ENCODE measurements around the gene BIRC2.
"Not testable (repeated sequence)": the region's sequence is repeated elsewhere in the genome, so short reads cannot be mapped to it uniquely, and the experiment has no call there.

The BIRC2 gene

DNA sequence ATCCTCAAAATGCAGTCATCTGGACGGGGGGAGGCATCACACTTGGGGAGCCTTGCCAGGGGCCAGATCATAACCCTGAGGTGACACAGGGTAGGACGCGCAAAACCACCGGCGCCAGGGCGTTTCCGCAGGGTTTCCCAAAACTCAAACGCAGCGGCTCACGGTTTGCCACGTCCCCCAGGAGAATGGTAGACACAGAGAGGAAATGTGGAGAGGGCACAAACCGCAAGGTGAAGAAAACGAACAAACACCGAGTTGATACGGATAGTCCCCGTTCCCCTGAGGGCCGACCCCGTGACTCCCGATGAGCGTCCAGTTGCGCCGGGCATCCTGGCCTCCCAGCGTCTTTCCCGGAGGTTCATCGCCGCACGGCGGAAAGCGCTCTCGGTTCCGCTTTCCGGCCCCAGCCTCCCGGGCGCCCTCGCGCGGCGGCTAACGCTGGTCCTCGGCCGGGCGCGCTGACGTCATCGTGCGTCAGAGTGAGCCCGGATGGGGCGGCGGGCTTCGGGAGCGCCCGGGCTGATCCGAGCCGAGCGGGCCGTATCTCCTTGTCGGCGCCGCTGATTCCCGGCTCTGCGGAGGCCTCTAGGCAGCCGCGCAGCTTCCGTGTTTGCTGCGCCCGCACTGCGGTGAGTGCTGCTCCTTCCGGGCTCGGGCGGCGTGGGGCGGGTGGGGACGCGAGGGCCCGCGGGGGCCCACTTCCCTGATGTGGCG, at the start of gene BIRC2:
Gene BIRC2 (plus strand): TSS at position 467 of the 714 bp plus-strand sequence. CDS start 2,641 bp downstream, outside the sequence.
- peak; percentile 97 for DNase-seq

DNA sequence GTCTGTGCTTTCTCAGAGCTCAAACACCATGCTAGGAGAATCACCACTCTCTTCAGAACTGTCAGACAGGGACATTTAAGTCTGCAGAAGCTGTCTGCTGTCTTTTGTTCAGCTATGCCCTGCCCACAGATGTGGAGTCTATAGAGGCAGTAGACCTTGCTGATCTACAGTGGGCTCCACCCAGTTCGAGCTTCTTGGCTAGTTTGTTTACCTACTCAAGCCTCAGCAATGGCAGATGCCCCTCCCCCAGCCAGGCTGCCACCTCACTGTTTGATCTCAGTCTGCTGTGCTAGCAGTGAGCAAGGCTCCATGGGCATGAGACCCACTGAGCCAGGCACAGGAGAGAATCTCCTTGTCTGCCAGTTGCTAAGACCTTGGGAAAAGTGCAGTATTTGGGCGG, 46.2 kb upstream of the BIRC2 start:
- DNase-seq, result not testable (repeated sequence)

DNA sequence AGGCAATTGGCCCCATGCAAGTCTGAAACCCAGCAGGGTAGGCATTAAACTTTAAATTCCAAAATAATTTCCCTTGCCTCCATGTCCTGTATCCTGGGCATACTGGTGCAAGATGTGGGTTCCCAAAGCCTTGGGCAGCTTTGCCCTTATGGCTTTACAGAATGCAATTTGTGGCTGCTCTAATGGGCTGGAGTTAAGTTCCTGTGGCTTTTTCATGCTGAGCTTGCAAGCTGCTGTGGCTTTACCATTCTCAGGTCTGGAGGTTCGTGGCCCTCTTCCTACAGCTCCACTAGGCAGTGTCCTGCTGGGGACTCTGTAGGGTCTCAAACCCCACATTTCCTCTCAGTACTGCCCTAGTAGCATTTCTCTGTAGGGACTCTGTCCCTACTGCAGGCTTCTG, 44.8 kb upstream of the BIRC2 start:
- no peak for DNase-seq

DNA sequence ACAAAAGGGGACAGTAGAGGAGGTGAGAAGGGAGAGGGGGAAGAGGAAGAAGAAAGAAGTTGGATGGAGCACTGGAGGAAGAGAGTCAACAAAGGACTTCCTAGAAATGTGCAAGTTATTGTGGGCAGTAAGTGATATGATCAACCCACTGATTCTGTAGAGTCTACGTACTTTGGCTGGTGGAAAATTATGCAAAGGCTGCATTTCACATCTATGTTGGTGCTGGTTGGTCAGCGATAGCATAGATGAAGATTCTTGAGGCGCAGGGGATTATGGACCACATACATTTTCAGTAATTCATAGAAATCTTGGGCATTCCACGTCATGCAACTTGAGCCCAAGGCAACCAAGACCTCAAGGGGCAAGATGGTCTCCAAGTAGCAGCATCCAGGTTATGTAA, 42.3 kb upstream of the BIRC2 start:
- DNase-seq, result no peak

DNA sequence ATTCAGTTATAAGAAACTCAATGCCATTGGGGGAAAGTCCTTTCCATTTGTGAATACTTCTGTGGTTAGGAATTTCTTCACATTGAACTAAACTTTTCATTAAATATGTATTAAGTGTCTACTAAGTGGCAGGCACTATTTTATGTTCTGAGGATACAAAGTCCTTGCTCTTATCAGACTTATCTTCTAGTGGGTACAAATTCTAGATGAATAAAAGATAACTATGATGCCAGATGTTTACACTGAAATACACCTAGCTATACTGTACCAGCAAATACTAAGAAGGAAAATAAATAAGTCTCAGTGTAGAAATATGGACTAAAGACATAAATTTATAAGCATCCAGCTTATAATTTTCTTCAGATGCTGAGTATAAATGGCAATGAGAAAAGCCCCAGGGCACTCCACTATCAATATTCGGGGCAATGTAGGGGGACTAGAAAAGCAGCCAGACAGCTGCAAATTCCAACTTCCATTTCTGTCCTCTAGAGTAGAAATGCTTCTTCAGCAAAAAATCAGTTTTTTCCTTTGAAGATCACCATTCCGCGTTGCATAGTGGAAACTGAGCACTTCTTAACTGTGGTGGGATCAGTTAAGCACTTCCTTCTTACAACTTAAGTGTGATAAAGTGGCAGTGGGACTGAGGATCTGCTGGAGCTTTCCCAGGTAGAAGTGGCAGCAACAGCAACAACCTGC, 41.5 kb upstream of the BIRC2 start:
- DNase-seq, result no peak

DNA sequence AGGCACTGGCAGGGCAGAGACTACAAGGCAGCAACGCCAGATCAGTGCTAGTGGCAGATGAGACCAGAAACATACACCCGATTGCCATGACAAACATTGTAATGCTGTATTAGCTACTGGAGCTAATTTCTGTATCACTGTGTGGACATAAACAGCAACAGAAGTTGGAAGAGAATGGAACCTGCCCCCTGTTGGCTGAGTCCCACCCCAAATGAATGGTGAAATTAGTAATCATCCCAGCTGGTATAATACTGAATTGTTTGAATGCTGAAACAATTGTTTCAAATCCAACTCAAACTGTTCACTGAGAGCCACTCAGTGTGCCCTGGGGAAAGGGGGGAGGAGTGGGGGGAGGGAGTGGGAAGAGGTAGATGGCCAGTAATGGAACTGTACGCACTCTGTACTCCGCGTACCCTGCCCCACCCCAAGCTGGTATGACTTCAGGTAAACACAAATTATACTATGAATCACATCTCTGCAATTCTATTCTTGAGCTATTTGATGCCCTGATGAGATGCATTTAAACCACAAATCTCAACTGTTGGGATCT, 40.9 kb upstream of the BIRC2 start:
- no peak for DNase-seq

DNA sequence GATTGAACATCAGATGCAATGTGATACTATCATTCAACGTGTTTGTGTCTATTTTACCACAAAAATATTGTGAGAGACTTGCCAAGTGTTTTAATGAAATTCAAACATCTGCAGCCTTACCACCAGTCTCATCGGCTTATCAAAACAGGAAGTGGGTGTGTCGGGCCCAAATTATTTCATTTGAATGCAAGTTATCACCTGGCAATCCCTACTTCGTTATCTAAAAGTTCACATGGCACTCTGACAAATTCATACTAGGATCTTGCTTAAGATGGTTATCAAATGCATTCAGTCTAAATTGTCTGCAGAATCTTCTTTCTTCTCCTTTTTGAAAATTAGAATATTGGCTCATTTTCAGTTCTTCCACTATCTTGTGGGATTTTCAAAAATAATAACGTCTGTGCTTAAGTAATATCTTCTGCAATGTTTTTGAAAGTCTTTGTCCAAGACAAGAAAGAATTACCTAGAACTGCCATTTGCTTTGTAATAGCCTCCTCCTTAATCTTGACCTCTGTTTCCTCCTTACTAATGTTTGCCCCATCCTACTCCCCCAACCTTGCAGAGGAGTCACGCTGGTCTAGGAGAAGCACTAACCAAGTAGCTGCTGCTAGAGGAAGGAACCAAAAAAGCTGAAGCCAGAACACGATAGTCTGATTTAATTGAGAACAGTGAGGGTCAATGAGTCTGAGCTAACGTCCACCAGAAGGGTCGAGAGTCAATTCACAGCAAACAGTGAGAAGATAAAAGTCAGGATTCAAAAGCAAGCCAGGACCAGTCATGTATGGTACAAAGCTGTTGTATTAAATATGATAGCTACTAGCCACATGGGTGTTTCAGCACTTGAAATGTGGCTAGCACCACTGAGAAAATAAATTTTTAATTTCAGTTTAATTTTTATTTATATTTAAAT, 39.9 kb upstream of the BIRC2 start:
- DNase-seq, result no peak

DNA sequence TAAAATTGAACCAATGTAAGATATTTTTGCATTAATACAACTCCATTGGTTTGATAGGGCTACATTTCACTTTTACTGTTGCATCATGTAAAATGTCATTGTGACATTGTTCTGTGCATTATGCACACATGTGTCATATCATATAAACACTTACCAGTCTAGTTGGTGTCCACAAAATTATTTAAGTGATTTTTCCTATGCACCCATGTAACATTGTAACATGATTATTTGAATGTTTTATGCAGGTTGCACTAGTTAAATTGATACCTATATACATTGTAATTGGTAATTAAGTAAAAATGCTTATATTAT, 39.3 kb upstream of the BIRC2 start:
- DNase-seq, result no peak

DNA sequence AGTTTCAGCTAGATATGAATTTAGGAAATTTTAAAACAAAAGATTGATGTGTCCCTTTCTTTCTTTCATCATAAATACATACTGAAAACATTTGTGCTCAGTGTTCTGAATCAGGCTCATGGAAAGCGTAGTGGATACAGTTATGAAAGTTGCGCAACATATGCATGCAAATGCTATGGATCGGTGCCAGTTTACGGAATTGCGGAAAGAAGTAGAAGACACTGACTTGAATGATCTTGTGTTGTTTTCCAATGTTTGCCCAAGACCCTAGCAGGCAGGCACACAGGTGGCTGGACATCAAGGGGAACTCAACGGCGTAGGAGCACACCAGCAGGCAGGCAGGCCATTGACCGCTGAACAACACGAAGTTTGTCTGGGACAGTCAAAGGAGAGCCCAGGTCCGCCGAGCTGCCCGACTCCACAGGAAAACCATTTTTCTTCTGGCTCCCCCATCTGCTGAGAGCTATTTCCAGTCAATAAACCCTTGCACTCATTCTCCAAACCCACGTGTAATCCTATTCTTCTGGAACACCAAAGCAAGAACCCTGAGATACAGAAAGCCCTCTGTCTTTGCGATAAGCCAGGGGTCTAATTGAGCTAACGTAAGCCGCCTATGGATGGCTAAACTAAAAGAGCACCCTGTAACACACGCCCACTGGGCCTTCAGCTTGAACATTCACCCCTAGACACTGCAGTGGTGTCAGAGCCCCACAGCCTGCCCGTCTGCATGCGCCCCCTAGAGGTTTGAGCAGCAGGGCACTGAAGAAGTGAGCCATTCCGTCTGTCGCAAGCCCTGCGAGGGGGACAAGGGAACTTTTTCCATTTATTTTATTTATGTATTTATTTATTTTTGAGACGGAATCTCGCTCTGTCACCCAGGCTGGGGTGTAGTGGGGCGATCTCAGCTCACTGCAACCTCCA, 37.1 kb upstream of the BIRC2 start:
- peak; percentile 62 for DNase-seq

DNA sequence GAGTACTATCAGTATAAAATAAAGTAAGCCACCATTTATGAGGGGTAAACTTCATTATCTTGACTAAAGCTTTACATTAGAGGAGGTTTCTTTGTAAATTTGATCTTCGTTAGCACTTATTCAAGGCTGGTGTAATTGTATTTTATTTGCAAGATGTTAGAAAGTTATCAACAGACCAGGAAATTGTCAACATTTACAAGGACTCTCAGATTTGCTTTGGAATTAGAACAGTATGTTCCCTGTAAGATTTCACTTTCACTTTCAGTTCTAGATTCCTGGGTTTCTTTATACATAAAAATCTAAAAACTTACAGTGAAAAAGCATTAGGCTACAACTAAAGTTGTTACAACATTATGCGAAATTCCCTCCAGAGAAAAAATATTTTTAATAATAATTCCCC, 34.3 kb upstream of the BIRC2 start:
- no peak for DNase-seq

DNA sequence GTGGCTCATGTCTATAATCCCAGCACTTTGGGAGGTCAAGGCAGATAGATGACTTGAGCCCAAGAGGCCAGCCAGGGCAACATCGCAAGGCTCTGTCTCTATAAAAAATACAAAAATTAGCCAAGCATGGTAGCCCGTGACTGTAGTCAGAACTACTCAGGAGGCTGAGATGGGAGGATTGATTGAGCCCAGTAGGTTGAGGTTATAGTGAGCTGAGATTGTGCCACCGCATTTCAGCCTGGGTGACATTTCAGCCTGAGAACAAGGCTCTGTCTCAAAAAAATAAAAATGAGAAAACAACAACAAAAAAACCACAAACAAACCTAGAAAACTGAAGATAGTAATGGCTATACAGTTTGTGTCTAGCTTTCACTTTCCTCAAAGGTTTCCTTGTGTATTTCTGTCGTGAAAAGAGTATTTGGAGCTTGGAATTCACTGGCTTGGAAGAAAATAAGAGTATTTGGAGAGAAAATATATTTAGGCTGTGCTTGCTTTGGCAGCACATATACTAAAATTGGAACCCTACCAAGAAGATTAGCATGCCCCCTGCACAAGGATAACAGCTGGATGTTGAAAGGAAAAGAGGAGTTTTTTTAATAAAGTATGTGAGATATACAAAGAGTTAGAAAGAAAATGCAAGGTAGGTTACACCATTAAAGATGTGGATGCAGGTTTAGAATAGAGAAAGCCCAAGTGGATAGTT, 33.6 kb upstream of the BIRC2 start:
- no peak for DNase-seq

DNA sequence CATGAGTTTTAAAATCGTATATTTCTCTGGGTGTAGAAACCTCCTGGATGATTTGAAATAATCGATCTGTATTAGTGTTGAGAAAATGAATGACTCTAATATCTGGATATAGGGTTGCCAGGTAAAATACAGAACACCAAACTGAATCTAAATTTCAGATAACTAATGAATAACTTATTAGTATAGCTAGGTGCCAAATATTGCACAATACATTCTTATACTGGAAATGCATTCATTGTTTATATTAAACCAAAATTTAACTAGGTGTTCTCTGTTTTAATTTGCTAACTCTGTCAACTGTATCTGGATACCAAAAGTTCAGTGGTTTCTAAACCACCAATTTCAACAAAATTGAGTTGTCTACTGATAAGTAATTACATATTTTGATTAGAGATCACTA, 32.2 kb upstream of the BIRC2 start:
- no peak for DNase-seq

DNA sequence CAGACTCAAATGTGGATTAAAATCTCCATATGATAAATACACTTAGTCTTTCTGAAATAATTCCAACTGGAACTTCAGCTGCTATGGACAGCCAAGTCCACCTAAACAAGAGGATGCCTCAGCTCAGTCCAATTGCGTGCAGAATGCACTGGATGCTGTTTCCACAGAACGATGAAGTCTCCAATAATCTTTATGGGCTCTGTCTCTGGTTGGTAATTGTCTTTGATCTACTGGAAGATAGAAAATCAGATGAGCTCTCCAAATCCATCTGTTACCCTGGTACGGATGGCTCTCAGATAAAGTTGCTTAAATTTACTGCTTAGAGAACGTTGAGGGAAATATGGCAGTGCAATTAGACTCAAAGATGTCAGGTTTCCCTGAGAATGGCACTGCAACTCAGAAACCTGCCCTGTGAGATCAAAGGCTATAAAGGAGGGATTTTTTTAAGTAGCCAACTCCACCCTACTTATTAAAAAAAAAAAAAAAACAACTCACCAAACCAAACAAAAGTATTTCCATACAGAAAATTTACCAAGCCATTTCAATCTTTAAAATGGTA, 30.6 kb upstream of the BIRC2 start:
- DNase-seq, result no peak

DNA sequence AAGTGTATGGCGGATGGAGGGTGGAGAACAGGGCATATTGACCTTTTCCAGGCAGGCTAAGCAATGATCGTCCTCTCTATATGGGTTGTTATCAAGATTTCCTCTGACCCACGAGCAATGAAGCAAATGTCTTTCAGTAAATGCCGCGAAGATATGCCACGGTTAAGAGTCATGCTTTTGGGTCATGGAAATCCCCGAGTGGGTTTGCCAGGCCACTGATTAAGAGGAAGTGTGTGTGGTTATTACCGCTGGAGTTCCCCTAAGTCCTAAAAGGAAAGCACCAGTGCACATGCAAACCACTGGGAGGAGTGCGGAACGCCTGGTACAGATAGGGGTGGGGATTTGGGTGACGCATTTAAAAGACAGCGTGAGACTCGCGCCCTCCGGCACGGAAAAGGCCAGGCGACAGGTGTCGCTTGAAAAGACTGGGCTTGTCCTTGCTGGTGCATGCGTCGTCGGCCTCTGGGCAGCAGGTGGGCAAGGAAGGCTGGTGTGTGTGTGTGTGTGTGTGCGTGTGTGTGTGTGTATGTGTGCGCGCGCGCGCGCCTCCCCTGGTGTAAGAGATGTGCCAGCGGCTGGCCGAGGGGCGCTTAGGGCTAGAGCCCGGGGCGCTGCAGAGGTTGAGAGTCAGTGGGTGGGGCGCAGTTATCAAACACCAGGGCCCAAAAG, 29.8 kb upstream of the BIRC2 start, which contains the start of gene BIRC3:
Gene BIRC3 (plus strand): TSS at position 386 of the 669 bp plus-strand sequence. CDS start 7,026 bp downstream, outside the sequence.
- peak; percentile 90 for DNase-seq

DNA sequence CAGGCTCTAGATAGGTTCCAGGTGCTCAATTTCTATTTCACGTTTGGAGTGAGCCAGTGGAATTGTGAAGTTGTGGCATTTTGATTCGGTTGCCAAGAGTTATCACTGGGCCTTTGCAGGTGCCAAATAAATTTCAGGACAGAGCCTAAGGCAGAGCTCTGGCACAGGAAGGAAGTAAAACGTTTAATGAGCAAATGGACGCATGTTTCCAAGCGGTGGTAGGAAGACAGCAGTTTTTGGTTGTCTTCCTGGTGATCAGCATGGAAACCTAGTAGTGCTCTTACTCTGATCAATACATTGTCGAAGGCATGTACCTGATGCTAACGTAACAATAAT, 29.3 kb upstream of the BIRC2 start:
- no peak for DNase-seq

DNA sequence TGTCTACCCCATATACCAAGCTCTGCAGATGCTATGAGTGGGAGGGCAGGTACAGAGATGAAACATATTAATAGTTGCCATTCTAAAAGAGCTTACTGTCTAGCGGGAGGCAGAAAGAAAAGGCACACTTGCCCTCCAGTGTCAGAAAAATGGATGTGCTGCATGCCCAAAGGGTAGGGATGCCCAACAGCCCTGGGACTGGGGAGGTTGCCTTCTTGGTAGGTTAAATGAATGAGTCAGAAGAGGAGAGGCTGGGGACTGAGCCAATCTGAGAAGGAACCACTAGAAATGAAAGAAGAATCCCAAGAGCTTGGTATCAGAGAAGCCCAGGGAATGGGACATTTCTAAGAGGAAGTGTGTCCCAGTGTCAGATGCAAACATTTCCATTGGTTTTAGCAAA, 28.5 kb upstream of the BIRC2 start:
- DNase-seq, result peak; percentile 73

DNA sequence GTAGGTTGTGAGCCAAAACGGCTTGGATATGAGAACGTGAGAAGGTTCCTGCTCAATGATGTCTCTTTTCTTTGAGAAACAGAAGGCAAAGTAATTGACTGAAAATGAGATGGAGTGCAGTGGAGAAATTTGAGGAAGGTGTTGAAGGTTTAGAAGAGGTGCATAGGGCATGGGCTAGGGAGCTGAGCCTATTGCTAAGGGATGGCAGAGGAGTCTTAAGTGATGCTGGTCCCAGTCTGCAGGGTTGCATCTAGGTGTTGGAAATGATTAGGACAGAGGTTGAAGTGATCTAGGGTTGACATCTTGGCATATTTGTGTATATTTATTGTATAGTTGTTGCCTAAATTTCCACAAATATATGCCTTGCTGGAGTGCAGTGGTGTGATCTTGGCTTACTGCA, 27.5 kb upstream of the BIRC2 start:
- no peak for DNase-seq

DNA sequence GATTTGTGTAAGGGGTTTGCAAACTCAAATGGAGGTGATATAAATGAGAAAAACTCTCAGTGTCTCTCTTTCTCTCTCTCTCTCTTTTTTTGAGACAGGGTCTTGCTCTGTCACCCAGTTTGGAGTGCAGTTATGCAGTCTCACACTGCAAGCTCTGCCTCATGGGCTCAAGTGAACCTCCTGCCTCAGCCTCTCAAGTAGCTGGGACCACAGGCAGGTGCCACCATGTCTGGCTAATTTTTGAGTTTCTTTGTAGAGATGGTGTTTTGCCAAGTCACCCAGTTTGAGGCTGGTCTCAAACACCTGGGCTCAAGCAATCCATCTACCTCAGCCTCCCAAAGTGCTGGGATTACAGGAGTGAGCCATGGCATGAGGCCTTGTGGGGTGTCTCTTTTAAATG, 26.8 kb upstream of the BIRC2 start:
- DNase-seq, result no peak

DNA sequence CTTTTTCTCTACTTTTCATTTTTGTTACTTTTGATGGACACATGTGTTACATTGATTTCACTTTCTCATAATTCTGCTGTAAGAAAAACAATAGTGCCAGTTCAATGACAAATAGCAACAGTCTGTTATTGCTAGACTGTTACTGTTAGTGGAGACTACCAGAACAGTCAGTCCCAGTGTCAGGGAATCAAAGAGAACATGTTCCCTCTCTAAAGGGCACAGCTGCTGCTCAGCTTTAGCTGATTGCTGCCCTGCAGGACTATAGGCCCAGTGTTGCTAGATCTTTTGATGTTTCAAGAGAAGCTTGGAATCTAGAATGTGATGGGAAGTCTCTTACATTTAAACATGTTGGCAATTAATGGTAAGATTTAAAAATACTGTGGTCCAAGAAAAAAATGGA, 26.3 kb upstream of the BIRC2 start:
- DNase-seq, result no peak

DNA sequence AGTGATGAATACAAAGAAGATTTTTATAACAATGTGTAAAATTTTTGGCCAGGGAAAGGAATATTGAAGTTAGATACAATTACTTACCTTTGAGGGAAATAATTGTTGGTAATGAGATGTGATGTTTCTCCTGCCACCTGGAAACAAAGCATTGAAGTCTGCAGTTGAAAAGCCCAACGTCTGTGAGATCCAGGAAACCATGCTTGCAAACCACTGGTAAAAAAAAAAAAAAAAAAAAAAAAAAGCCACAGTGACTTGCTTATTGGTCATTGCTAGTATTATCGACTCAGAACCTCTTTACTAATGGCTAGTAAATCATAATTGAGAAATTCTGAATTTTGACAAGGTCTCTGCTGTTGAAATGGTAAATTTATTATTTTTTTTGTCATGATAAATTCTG, 24.5 kb upstream of the BIRC2 start:
- DNase-seq, result no peak

All from stimulated activated CD8-positive, alpha-beta memory T cell treated with anti-CD3 and anti-CD28 coated beads, Interleukin-4, amount 100 ng/mL, for 48 hours (primary cell).